NCI-H1694 (cell line): ENCODE measurements around the gene PLIN3.
"Not testable (repeated sequence)": the region's sequence is repeated elsewhere in the genome, so short reads cannot be mapped to it uniquely, and the experiment has no call there.

Experiments used
- DNase-seq: peaks from one replicate; lab custom pipeline; 2025; lab: John Stamatoyannopoulos, UW

PLIN3 gene

DNA sequence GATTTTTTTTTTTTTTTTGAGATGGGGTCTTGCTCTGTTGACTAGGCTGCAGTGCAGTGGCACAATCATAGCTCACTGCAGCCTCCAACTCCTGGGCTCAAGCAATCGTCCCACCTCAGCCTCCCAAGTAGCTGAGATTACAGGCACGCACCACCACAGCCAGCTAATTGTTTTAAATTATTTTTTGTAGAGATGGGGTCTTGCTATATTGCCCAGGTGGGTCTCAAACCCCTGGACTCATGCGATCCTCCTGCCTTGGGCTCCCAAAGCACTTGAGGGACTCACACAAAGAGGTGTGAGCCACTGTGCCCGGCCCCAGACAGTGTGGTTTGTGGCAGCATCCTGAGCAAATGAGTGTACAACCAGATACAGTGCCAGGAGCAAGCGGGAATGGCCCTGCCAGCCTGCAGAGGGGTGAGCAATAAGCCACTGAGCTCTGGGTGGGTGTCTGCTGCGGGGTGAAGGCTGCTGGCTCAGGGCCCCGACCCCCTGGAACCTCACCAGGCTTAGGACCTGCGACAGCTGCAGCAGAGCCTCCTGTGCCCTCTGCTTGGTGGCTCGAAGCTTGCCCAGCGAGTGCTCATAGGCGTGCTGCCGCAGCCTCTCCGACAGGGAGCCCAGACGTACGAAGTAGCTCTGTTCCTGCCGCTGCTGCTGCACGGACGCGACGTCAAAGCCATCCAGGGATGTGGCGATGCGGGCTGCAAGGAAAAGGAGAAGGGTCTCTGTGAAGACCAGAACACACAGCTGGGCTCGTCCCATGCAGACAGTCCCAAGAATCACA is 20.1 kb downstream of the PLIN3 start:
- no peak for DNase-seq

DNA sequence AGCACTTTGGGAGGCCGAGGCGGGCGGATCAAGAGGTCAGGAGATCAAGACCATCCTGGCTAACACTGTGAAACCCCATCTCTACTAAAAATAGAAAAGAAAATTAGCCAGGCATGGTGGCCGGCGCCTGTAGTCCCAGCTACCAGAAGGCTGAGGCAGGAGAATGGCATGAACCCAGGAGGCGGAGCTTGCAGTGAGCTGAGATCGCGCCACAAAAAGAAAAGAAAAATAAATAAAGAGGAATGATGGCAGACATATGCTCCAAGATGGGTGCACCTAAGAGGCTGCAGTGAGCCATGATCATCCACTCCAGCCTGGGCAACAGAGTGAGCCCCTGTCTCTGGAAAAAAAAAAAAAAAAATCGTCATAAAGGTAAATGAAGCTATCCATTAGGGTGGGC is 21.5 kb downstream of the PLIN3 start:
- not testable (repeated sequence) for DNase-seq

DNA sequence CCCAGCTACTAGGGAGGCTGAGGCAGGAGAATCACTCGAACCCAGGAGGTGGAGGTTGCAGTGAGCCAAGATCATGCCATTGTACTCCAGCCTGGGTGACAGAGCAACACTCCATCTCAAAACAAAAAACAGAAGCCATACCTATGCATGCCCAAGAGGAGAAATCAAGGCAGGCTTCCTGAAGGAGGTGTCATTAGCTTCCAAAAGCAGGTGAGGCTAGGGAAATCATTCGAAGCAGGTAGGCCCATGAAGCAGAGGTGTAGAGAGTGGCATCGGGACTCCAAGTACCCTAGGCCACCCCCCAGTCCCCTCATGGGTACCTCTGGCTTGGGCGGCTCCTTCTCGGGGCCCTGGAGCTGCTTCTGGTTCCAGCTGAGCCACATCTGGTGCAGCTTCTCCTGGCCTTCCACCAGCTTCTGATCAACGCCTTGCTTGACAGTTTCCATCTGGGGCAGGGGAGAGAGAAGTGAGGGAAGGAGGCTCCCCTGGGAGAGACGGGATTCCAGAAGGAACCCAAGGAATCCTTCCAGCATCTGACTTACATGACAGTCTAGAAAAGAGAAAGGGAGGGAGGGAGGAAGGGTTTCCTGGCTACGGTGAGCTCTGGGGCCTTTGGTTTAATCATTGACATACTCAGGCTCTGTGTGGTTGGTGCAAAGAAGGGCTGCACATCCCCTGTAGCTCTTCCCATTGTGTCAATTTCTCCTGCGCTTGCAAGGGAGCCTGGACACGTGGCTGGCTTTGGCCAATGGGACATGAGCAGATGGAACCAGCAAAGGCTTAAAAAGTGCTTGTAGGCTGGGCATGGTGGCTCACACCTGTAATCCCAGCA is 22.9 kb downstream of the PLIN3 start:
- DNase-seq = no peak

DNA sequence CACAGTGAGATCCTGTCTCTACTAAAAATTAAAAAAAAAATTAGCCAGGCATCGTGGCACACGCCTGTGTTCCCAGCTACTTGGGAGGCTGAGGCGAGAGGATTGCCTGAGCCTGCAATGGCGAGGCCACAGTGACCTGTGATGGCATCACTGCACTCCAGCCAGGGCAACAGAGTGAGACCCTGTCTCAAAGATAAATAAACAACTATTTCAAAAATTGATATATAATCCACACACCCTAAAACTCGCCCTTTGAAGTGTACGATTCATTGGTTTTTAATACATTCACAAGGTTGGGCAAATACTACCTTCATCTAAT is 23.9 kb downstream of the PLIN3 start:
- DNase-seq = no peak

DNA sequence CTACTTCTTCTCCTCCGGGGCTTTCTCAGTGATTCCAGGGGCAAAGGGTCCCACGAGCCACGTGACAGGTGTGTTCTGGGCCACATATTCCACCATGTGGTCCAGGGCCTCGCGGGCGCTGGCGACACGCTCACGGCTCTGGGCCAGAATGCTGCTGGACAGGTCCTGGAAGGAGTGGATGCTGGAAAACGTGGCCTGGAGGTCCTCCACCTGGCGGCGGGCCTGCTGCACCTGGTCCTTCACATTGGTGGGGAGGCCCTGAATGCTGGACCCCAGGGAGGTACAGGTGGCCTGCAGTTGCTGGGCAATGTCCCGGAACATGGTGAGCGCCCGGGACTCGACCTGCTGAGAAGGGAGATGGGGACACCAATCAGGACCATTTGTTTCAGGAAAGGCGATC is 28.3 kb downstream of the PLIN3 start:
- no peak for DNase-seq

DNA sequence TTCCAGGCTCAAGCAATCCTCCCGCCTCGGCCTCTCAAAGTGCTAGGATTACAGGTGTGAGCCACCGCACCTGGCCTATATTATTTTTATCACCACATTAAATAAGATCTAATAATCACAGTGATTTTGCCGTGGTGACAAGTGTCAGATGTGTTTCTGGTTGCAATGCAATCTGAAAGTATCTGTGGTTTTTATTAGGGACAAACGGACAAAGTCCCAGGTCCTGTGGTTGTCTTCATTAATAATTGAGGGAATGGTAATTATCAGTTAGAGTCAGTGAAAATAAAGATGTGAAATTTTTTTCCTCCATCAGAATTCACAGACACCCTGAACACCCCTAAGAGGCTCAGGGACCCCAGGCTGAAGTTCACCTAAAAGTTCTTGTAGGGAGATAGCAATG is 34.7 kb downstream of the PLIN3 start:
- no peak for DNase-seq

DNA sequence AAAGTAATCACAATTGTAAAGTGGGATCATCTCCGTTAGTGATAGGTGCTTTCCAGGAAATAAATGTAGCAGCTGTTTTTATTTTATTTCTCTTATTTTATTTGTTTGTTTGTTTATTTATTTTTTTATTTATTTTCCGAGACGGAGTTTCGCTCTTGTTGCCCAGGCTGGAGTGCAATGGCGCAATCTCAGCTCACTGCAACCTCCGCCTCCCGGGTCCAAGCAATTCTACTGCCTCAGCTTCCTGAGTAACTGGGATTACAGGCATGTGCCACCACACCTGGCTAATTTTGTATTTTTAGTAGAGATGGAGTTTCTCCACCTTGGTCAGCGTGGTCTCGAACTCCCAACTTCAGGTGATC is 35.5 kb downstream of the PLIN3 start:
- DNase-seq = not testable (repeated sequence)

DNA sequence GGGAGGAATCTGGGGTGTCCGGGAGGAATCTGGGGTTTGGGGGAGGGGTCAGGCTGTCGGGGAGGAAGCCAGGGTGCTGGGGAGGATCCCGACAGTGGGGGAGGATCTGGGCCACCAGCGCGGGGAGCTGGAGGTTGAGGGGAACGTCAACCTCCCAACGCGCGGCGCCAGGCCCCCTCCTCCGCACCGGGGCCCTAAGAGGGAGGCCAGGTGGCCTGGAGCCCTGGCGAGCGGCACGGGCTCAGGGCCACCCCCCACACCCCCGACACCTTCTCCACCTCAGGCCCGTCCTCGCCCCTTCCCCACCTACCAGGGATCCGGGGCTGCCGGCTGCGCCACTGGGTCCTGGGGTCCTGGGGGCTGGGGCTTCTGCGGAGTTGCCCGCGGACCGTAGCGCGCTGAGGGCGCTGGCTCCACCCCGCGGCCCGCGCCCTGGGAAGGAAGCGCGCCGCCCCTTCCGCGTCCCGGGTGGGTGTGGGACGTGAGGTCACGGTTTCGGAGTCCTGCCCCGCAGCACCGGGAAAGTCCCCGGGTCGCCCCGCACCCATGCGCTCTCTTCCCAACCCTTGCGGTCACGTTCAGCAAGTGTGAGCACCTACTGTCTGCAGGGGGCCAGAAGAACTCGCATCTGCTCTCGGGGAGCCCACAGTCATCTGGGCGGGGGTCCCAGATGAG is 36.0 kb downstream of the PLIN3 start, which contains the start of gene TICAM1:
TSS of gene TICAM1 (minus strand) at position 409 of the 675 bp plus-strand sequence. CDS start 13,335 bp downstream, outside the sequence.
- DNase-seq = no peak

DNA sequence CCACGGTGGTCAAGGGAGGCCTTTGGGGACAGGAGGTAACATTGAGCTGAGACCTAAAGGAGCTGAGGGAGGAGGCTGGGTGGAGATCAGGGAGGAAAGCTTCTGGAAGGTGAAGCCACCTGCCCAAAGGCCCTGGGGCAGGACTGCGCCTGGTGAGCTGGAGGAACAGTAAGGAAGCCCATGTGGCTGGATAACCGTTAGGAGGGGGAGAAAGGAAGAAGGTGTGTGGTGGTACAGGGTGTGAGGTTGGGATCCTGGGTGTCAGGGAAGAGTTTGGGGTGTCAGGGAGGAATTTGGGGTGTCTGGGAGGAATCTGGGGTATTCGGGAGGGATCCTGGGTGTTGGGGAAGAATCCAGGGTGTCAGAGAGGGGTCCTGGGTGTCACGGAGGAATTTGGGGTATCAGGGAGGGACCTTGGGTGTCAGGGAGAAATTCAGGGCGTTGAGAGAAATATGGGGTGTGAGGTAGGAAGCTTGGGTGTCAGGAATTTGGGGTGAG is 36.6 kb downstream of the PLIN3 start:
- no peak for DNase-seq

DNA sequence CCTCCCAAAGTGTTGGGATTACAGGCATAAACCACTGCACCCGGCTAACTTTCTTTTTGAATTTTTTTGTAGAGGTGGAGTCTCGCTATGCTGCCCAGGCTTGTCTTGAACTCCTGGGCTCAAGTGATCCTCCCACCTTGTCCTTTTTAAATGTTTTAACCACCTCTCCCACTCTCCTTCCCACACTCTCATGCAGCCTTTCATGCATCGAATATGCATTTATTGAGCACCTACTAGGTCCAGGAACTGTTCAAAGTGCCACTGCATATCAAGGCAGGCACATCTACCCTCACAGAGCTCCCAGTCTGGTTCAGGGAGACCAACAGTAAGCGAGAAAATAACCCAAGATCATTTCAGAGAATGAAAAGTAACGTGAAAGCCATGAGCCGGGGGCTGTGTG is 37.1 kb downstream of the PLIN3 start:
- no peak for DNase-seq

DNA sequence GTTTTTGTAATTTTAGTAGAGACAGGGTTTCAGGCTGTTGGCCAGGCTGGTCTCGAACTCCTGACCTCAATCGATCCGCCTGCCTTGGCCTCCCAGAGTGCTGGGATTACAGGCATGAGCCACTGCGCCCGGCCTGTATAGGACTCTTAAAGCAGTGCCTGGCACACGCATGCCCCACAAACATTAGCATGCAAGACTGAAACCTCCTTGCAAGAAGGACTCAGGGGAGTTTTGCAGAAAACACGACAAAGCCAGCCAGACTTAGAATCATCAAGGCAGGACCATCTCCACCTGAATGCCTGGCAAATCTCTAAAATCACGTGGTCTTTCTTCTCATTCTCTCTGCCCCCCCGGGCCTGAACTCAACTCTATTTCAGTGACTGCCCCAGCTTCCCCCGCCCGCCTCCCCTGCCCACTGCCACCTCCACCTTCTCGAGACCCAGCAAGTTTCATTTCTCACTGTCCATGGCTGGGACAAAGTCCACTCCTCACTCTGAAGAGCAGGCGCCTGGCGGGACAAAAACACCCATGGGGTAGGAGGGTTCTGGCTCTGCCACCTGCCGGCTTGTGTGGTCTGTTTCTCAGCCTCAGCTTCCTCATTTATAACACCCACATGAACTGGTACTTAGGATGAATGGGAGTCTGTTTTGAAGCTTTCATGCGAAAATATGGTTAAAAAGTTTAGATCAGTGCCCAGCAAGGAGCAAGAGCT is 38.3 kb downstream of the PLIN3 start:
- no peak for DNase-seq

DNA sequence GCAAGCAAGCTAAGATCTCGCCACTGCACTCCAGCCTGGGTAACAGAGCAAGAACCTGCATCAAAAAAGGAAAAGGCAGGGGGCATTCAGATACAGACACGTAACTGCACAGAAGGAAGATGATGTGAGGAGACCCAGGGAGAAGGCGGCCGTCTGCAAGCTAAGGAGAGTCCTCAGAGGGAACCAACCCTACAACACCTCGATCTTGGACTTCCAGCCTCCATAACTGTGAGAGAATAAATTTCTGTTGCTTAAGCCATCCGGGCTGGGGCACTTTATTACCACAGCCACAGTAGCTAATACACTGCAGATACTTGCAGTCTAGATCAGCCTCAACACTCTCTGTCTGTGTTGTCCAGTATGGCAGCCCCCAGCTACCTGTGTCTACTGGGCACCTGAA is 43.9 kb downstream of the PLIN3 start:
- DNase-seq = no peak

DNA sequence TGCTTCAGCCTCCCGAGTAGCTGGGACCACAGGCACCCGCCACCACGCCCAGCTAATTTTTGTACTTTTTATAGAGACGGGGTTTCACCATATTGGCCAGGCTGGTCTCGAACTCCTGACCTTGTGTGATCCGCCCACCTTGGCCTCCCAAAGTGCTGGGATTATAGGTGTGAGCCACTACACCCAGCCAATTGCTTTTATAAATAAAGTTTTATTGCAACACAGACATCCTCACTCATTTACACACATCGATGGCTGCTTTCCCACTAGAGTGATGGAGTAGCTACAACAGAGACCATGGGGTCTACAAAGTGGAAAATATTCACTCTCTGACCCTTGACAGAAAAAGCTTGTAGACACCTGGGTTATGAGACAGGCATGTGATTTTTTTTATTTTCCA is 45.1 kb downstream of the PLIN3 start:
- not testable (repeated sequence) for DNase-seq

DNA sequence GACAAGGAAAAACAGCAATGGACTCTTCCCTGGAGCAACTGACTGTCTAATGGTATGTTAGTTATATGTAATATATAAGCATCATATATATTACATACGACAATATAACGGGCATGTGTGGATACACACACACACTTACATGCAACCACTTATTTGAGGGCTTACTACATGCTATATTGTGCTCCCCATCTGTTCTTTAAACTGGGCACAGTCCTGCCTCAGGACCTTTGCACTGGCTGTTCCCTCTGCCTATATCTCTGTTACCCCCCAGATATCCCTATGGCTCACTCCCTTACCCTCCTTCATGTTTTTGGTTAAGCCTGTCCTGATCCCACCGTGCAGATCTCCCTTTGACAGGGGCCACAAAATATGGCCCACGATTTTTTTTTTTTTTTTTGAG is 46.2 kb downstream of the PLIN3 start:
- no peak for DNase-seq

DNA sequence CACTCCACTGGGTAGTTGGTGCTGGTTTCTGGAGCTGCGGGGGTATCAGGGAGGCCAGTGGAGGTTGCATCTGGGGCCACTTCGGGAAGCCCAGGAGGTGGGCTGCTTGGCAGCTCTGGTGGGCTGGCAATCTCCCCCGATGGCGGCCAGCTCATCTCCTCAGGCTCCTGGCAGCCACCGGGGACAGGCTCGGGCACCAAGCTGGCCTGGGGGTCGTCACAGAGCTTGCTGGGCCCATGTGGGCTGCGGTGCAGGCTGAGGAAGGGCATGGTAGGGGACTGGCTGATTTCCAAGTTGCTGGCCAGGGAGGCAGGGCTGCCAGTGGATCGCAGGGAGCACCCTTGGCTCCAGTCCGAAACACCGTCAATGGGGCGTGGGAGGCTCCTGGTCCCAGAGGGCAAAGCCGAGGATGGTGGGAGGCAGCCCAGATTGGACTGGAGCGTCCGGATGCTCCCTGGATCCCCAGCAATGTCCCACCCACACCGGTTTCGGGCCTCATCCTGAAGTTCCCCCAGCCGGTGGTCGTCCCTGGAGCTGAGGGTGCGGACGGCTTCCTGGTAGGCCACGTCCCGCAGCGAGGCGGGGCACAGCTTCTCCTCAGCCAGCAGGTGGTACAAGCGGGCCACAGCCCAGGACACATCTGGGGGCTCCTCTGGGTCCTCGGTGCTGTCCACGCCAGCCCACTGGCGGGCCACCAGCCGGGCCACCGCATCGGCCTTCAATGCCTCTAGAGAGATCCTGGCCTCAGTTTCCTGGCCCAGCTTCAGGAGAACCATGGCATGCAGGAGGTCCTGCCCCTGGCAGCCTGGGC is 49.8 kb downstream of the PLIN3 start:
- DNase-seq = no peak

DNA sequence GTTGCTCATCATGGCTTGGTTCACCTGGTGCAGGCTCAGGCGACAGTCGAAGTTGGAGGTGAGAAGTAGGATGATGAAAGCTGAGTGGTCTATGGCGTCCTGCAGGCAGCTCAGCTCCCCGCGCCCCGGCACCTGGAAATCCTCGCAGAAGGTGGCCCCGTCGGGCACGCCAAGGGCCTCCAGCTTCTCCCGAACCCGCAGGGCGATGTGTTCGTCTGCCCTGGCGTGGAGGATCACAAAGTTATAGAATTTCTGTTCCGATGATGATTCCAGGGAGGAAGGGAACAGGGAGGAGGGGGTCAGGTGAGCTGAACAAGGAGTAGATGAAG is 50.6 kb downstream of the PLIN3 start:
- DNase-seq = no peak

DNA sequence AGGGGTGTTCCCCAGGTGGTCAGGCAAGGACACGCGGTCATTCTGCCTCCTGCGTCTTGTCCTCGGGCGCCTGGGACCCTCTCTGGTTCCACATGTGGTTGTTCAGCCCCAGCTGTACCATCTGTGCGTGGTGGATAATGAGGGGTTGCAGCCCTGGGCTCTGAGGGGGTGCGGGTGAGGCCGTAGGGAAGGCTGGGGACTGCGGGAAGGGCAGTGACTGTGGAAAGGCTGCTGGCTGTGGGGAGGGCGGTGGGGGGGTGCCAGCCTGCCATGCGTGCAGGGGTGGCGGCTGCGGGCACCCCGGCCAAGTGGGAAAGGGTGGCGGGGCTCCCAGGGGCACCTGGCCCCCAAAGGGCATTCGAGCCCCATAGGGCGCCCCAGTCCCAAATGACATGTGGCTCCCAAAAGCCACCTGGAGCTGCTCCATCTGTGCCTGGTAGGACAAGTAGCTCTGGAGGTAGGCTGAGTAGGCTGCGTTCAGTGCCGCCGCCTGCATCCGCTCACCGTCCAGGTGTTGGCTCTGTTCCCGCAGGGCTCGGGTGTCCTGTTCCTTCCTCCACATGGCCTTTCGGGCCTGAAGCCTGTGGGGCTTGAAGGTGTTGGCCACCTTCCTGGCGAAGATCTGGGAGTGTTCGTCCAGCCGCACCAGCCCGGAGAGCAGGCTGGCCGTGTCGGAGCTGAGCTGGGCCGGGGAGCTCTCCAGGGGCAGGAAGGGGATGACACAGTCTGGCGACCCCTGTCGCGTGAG is 51.1 kb downstream of the PLIN3 start:
- DNase-seq = no peak

DNA sequence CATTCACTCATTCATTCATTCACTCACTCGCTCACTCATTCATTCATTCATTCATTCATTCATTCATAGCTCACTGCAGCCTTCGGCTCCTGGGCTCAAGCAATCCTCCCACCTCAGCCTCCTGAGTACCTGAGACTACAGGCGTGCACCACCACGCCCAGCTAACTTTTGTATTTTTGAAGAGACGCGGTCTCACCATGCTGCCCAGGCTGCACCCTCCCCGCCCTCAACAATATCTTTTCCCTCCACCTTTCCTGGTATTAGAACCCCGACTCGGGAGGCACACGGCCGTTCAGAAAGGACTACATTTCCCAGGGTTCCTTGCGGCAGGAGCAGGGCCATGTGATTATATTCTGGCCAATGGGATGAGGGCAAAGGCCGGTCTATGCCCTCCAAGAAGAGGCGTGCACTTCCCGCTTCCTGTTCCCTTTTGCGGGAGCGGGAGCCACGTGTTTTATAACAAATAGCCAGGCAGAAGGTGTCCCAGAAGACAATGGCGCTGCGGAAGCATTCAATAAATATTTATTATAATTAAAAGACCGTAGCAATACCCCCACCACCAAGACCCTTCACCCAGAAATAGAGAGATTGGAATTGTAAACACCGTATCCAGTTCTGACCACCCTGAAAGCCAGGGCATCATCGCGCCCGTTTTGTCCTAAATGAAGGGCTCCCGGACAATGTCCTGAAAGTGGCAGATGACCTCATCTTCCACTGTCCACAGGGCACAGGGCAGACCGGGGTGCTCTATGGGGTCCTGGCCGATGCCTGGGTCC is 51.9 kb downstream of the PLIN3 start:
- peak; percentile 80 for DNase-seq

DNA sequence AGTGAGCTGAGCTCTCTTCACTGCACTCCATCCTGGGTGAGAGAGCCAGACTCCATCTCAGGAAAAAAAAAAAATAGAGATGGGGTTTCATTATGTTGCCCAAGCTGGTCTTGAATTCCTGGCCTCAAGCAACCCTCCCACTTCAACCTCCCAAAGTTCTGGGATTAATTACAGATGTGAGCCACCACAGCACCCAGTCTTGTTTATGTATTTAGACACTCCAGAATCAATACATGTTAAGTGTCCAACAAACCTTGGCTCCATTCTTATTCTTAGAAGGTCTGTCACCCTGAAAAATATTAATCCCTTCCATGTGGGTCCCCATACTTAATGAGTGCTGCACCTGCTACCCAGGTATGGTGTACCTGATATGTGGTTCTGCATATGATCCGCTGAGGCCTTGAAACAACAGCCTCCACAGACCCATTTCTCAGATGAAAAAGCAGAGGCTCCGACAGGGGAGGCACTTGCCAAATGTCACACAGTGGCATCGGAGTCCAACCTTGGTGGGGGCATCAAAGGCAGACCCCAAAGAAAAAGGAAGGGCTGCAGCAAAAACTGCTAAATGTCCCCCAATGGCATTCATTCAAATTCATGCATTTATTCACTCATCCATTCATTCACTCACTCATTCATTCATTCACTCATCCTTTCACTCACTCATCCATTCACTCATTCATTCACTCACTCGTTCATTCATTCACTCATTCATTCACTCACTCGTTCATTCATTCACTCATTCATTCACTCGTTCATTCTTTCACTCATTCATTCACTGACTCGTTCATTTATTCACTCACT is 52.6 kb downstream of the PLIN3 start:
- no peak for DNase-seq
